Sigmoid colon (tissue), 7 donors: ENCODE results near the gene MEF2D. TPM values are rescaled to one million over a fixed set of nuclear protein-coding genes. Genes with fewer than 3 reads are reported as not detected.

Source experiments
- DNase-seq: peaks from one replicate; pipeline ENCODE4 v3.0.0-alpha.2; 2019
- H3K27ac ChIP-seq, 4 donors: fragments of 200-600 bp; sonication (generic); one replicate each; pipeline ENCODE4 v1.5.1; 2016 to 2019; ENCODE audit warnings: mild to moderate bottlenecking in 1 of 4
- H3K27me3 ChIP-seq, 3 donors: fragments of 200-600 bp; sonication (generic); one replicate each; pipeline ENCODE4 v1.5.1; 2019; ENCODE audit warnings: mild to moderate bottlenecking in 1 of 3
- H3K36me3 ChIP-seq, 4 donors: fragments of 200-600 bp; sonication (generic); one replicate each; pipeline ENCODE4 v1.5.1; 2016 to 2019
- H3K4me1 ChIP-seq, 4 donors: fragments of 200-600 bp; sonication (generic); one replicate each; pipeline ENCODE4 v1.5.1; 2017 to 2019
- H3K4me3 ChIP-seq, 4 donors: fragments of 200-600 bp; sonication (generic); one replicate each; pipeline ENCODE4 v1.5.1; 2017 to 2019; ENCODE audit warnings: mild to moderate bottlenecking in 2 of 4, moderate library complexity in 1 of 4
- H3K9me3 ChIP-seq, 4 donors: fragments of 200-600 bp in 3 of 4; sonication (generic) in 3 of 4; one replicate each; pipeline versions ENCODE4 v1.5.1 to v1.6.1; 2013 to 2019
- CTCF ChIP-seq, 4 experiments: fragments of 450-650 bp in 3 of 4; fragments of 200-600 bp in 1 of 4; IDR thresholded peaks; one replicate each; pipeline ENCODE4 v1.5.1; 2016 to 2019; ENCODE audit warnings: antibody characterized with exemption in 4 of 4, mild to moderate bottlenecking in 3 of 4, moderate library complexity in 2 of 4
- EP300 ChIP-seq, 4 donors: sonication (generic); formaldehyde crosslinking; IDR thresholded peaks; one replicate each; pipeline ENCODE4 v1.6.1; 2017; ENCODE audit warnings: antibody characterized with exemption in 4 of 4
- POLR2A ChIP-seq, 2 donors: fragments of 450-650 bp; IDR thresholded peaks; one replicate each; pipeline ENCODE4 v1.6.1; 2016; ENCODE audit warnings: antibody characterized with exemption in 2 of 2, mild to moderate bottlenecking in 2 of 2, moderate library complexity in 2 of 2
- POLR2AphosphoS5 ChIP-seq, 4 donors: sonication (generic); formaldehyde crosslinking; IDR thresholded peaks; one replicate each; pipeline ENCODE4 v1.6.1; 2017; ENCODE audit warnings: antibody characterized with exemption in 4 of 4
- WGBS, 2 donors: extraction: QIAGEN DNeasy Blood & Tissue Kit; methylation state at CpG; one replicate each; pipeline ENCODE4 v1.1.7; 2013; 5-methylcytosine and 5-hydroxymethylcytosine counted together
- intact Hi-C: fragments of 100-400 bp; cut with DNase I; formaldehyde crosslinking; loops from one replicate; pipeline ENCODE4 v1.15.1; 2023
- polyA plus RNA-seq, 3 donors: library from polyadenylated mRNA; stranded (reverse); fragments of 200-250 nt; gene quantifications; one replicate each; pipeline ENCODE4 v1.2.3, GENCODE V29; 2013
- total RNA-seq, 4 donors: library from RNA; depleted of rRNA; stranded (reverse); fragments of >200 nt; gene quantifications; one replicate each; pipeline ENCODE4 v1.1.0, GENCODE V29; 2016
- donor health status: healthy with polysubstance abuse.
- donor health status: Bipolar disorder and iron deficiency.
- donor health status: healthy.

MEF2D gene
- total and polyA plus RNA-seq, 7 donors = 13.2 to 61.6 (median 39.8) TPM

- WGBS, 2 donors = 95 to 97% methylated on average over 4 of the region's 4 CpGs
- Histone ChIP-seq H3K27me3 (no peaks in the 10 kb centered on the region), H3K4me1 (no peaks in the 10 kb centered on the region), H3K36me3 (no peaks in the 10 kb centered on the region), H3K9me3 (no peaks in the 10 kb centered on the region), H3K4me3 (no peak overlapping the region), H3K27ac (no peak overlapping the region)
- no peak for TF ChIP-seq CTCF (IDR thresholded peaks at IDR 0.05)
- TF ChIP-seq POLR2AphosphoS5 (IDR thresholded peaks at IDR 0.05) = no peak
- no peak for TF ChIP-seq POLR2A (IDR thresholded peaks at IDR 0.05)
- TF ChIP-seq EP300 (IDR thresholded peaks at IDR 0.05) = no peak
- peak; percentile 3 for DNase-seq
- intact Hi-C loops = no loop called here
Observed at GRCh38 chr1:156547434-156547833, 46.9 kb upstream of the MEF2D start.

- 79 to 97% methylated on average over 3 of the region's 3 CpGs for WGBS, 2 donors
- peak; percentile 24 for DNase-seq
- H3K4me3 ChIP-seq = no peak overlapping the region
- H3K27me3 ChIP-seq = no peaks in the 10 kb centered on the region
- H3K27ac ChIP-seq = no peak overlapping the region
- TF ChIP-seq CTCF (IDR thresholded peaks at IDR 0.05) (no peak), POLR2AphosphoS5 (IDR thresholded peaks at IDR 0.05) (no peak), POLR2A (IDR thresholded peaks at IDR 0.05) (no peak), EP300 (IDR thresholded peaks at IDR 0.05) (no peak)
- intact Hi-C loops = no loop called here
- no peaks in the 10 kb centered on the region for H3K4me1 ChIP-seq
- H3K9me3 ChIP-seq = no peaks in the 10 kb centered on the region
- no peaks in the 10 kb centered on the region for H3K36me3 ChIP-seq
Observed at GRCh38 chr1:156546267-156546666, 45.7 kb upstream of the MEF2D start.

GRCh38 chr1:156544592-156545102, 44.1 kb upstream of the MEF2D start:
- Histone ChIP-seq H3K27me3 (no peaks in the 10 kb centered on the region), H3K4me1 (no peaks in the 10 kb centered on the region), H3K36me3 (no peaks in the 10 kb centered on the region), H3K4me3 (no peak overlapping the region), H3K27ac (no peak overlapping the region), H3K9me3 (no peaks in the 10 kb centered on the region)
- no peak for TF ChIP-seq EP300 (IDR thresholded peaks at IDR 0.05)
- TF ChIP-seq POLR2A (IDR thresholded peaks at IDR 0.05) = no peak
- TF ChIP-seq POLR2AphosphoS5 (IDR thresholded peaks at IDR 0.05) = no peak
- no peak for TF ChIP-seq CTCF (IDR thresholded peaks at IDR 0.05)
- intact Hi-C loops = no loop called here
- WGBS, 2 donors = 96 to 99% methylated on average over 3 of the region's 3 CpGs
- peak; percentile 10 for DNase-seq

GRCh38 chr1:156543066-156543465, 42.5 kb upstream of the MEF2D start:
- TF ChIP-seq POLR2AphosphoS5 (IDR thresholded peaks at IDR 0.05) = no peak
- no peak for TF ChIP-seq EP300 (IDR thresholded peaks at IDR 0.05)
- TF ChIP-seq CTCF (IDR thresholded peaks at IDR 0.05) = no peak
- no peak for TF ChIP-seq POLR2A (IDR thresholded peaks at IDR 0.05)
- Histone ChIP-seq H3K9me3 (no peaks in the 10 kb centered on the region), H3K36me3 (no peaks in the 10 kb centered on the region), H3K4me3 (no peak overlapping the region), H3K27ac (no peak overlapping the region), H3K27me3 (no peaks in the 10 kb centered on the region), H3K4me1 (no peaks in the 10 kb centered on the region)
- no peak for DNase-seq
- 86 to 91% methylated on average over 1 of the region's 1 CpG for WGBS, 2 donors
- intact Hi-C loops = no loop called here

GRCh38 chr1:156540955-156541354, 40.4 kb upstream of the MEF2D start:
- Histone ChIP-seq H3K9me3 (no peaks in the 10 kb centered on the region), H3K4me3 (no peak overlapping the region), H3K27ac (no peak overlapping the region), H3K36me3 (no peaks in the 10 kb centered on the region), H3K4me1 (no peaks in the 10 kb centered on the region), H3K27me3 (no peaks in the 10 kb centered on the region)
- WGBS, 2 donors = 93 to 94% methylated on average over 2 of the region's 2 CpGs
- intact Hi-C loops = no loop called here
- TF ChIP-seq POLR2A (IDR thresholded peaks at IDR 0.05) (no peak), POLR2AphosphoS5 (IDR thresholded peaks at IDR 0.05) (no peak), EP300 (IDR thresholded peaks at IDR 0.05) (no peak), CTCF (IDR thresholded peaks at IDR 0.05) (no peak)
- DNase-seq = no peak
